ENCODE data around the gene GNB1. TPM values are rescaled to one million over a fixed set of nuclear protein-coding genes. Genes with fewer than 3 reads are reported as not detected.

GNB1 gene
- total RNA-seq, 1 experiment from 2014 or later, result 400 TPM

- Histone ChIP-seq H3K56ac (ENCODE audit: insufficient read length, low read depth, low read length) (no peak overlapping the region), H3K4me2 (ENCODE audit: insufficient read depth, insufficient read length, low read length) (no peak overlapping the region), H3K9ac (ENCODE audit: extremely low read depth, insufficient read length, low read length) (no peak overlapping the region), H4K8ac (replicated peaks; ENCODE audit: insufficient read length, low read depth, low read length) (no peak overlapping the region), H2BK5ac (ENCODE audit: insufficient read length, low read length) (no peak overlapping the region), H3K27ac (ENCODE audit: insufficient read length, low read depth, low read length) (no peak overlapping the region), H3K14ac (ENCODE audit: insufficient read depth, low read length) (no peak overlapping the region), H4K5ac (ENCODE audit: insufficient read length, low read depth, low read length) (no peak overlapping the region), H3K23me2 (ENCODE audit: insufficient read length, low read depth, low read length, poor library complexity, severe bottlenecking) (peaks cover 5% of the 10 kb centered on the region), H4K91ac (ENCODE audit: insufficient read length, low read depth, low read length) (no peak overlapping the region), H3K4me1 (ENCODE audit: insufficient read depth, low read length) (peaks cover 5% of the 10 kb centered on the region), H2AK5ac (ENCODE audit: insufficient read length, low read length) (no peak overlapping the region), H3K9me3 (ENCODE audit: control insufficient read depth, low read depth, low read length) (peaks cover 4% of the 10 kb centered on the region), H2BK12ac (ENCODE audit: insufficient read length, low read depth, low read length) (no peak overlapping the region), H4K20me1 (ENCODE audit: control insufficient read depth, insufficient read depth, insufficient read length) (no peaks in the 10 kb centered on the region), H3K27me3 (ENCODE audit: insufficient read depth, low read length) (no peaks in the 10 kb centered on the region), H3K4ac (ENCODE audit: low read depth, low read length) (no peak overlapping the region), H2BK15ac (ENCODE audit: low read depth, low read length) (no peak overlapping the region), H3K23ac (ENCODE audit: insufficient read length, low read depth, low read length) (no peak overlapping the region), H3T11ph (ENCODE audit: low read length) (no peak overlapping the region), H3K18ac (ENCODE audit: insufficient read length, low read depth, low read length) (no peak overlapping the region), H2BK20ac (ENCODE audit: low read depth, low read length, poor library complexity, severe bottlenecking) (no peak overlapping the region), H2AFZ (ENCODE audit: low read length) (no peak overlapping the region), H2BK120ac (ENCODE audit: low read depth, low read length, poor library complexity, severe bottlenecking) (no peak overlapping the region), H3K79me1 (ENCODE audit: insufficient read depth, low read depth, low read length, poor library complexity, severe bottlenecking) (peaks cover 8% of the 10 kb centered on the region), H3K79me2 (ENCODE audit: insufficient read depth, low read length) (peaks cover 27% of the 10 kb centered on the region)
- H3K4me1 Mint-ChIP-seq, result peaks cover 17 to 24% of the 10 kb centered on the region in 2 experiments
- H3K9me3 Mint-ChIP-seq, result peaks cover 18 to 21% of the 10 kb centered on the region in 2 experiments
- H3K27ac Mint-ChIP-seq, result no peak overlapping the region
- WGBS (ENCODE audit: extremely low coverage, insufficient read length, low lambda C conversion rate), result no CpG with 5 or more reads among the region's 4 CpGs
- no peak overlapping the region for H3K4me3 Mint-ChIP-seq
- H3K36me3 Mint-ChIP-seq (ENCODE audit: insufficient read depth in 1 of 3, low read depth in 3 of 3), result peaks cover 42 to 59% (median 48%) of the 10 kb centered on the region in 3 experiments
- no peaks in the 10 kb centered on the region for H3K27me3 Mint-ChIP-seq (ENCODE audit: low read depth)
- no peak for TF ChIP-seq CTCF (conservative IDR thresholded peaks at IDR 0.05)
- DNase-seq, result no peak
Observed at GRCh38 chr1:1773874-1774273, 117.0 kb downstream of the GNB1 start.

All from H9 (cell line).